ENCODE data around the gene BMP7.

BMP7 gene

GRCh38 chr20:57211908-57212533 lies 54.4 kb downstream of the BMP7 start:
- H3K4me3 ChIP-seq (ENCODE audit: low read length): no peak overlapping the region
- DNase-seq (ENCODE audit: low read depth, low spot score): no peak
- H3K27ac ChIP-seq (ENCODE audit: low read length): no peak overlapping the region
- no peaks in the 10 kb centered on the region for H3K27me3 ChIP-seq (ENCODE audit: control insufficient read depth, insufficient read depth, low read length)
- WGBS (ENCODE audit: insufficient coverage, insufficient read length): no CpG with 5 or more reads among the region's 25 CpGs
- H3K9me3 ChIP-seq (ENCODE audit: control insufficient read depth, insufficient read depth, low read length): no peaks in the 10 kb centered on the region
- no peaks in the 10 kb centered on the region for H3K36me3 ChIP-seq (ENCODE audit: control insufficient read depth, insufficient read depth, low read length)
- peaks cover 5% of the 10 kb centered on the region; the same call in 1 of the 2 replicates for H3K4me1 ChIP-seq (ENCODE audit: control insufficient read depth, insufficient read depth, low read length)

- Histone ChIP-seq H3K4me3 (ENCODE audit: low read length) (no peak overlapping the region), H3K27me3 (ENCODE audit: control insufficient read depth, insufficient read depth, low read length) (no peaks in the 10 kb centered on the region), H3K36me3 (ENCODE audit: control insufficient read depth, insufficient read depth, low read length) (no peaks in the 10 kb centered on the region), H3K9me3 (ENCODE audit: control insufficient read depth, insufficient read depth, low read length) (no peaks in the 10 kb centered on the region), H3K27ac (ENCODE audit: low read length) (no peak overlapping the region), H3K4me1 (ENCODE audit: control insufficient read depth, insufficient read depth, low read length) (peaks cover 5% of the 10 kb centered on the region; the same call in 1 of the 2 replicates)
- DNase-seq (ENCODE audit: low read depth, low spot score): no peak
- WGBS (ENCODE audit: insufficient coverage, insufficient read length): no CpG with 5 or more reads among the region's 2 CpGs
Measured at GRCh38 chr20:57211406-57211805, 55.0 kb downstream of the BMP7 start.

GRCh38 chr20:57210911-57211280 lies 55.5 kb downstream of the BMP7 start:
- Histone ChIP-seq H3K36me3 (ENCODE audit: control insufficient read depth, insufficient read depth, low read length) (no peaks in the 10 kb centered on the region), H3K4me1 (ENCODE audit: control insufficient read depth, insufficient read depth, low read length) (peaks cover 5% of the 10 kb centered on the region; the same call in 1 of the 2 replicates), H3K4me3 (ENCODE audit: low read length) (no peak overlapping the region), H3K27me3 (ENCODE audit: control insufficient read depth, insufficient read depth, low read length) (no peaks in the 10 kb centered on the region), H3K9me3 (ENCODE audit: control insufficient read depth, insufficient read depth, low read length) (no peaks in the 10 kb centered on the region), H3K27ac (ENCODE audit: low read length) (no peak overlapping the region)
- DNase-seq (ENCODE audit: low read depth, low spot score): no peak
- WGBS (ENCODE audit: insufficient coverage, insufficient read length): no CpG with 5 or more reads among the region's 8 CpGs

GRCh38 chr20:57210054-57210910 lies 56.2 kb downstream of the BMP7 start:
- no CpG with 5 or more reads among the region's 23 CpGs for WGBS (ENCODE audit: insufficient coverage, insufficient read length)
- no peaks in the 10 kb centered on the region for H3K36me3 ChIP-seq (ENCODE audit: control insufficient read depth, insufficient read depth, low read length)
- no peak overlapping the region for H3K27ac ChIP-seq (ENCODE audit: low read length)
- no peak for DNase-seq (ENCODE audit: low read depth, low spot score)
- H3K4me3 ChIP-seq (ENCODE audit: low read length): no peak overlapping the region
- H3K27me3 ChIP-seq (ENCODE audit: control insufficient read depth, insufficient read depth, low read length): no peaks in the 10 kb centered on the region
- peaks cover 5% of the 10 kb centered on the region; the same call in 1 of the 2 replicates for H3K4me1 ChIP-seq (ENCODE audit: control insufficient read depth, insufficient read depth, low read length)
- H3K9me3 ChIP-seq (ENCODE audit: control insufficient read depth, insufficient read depth, low read length): no peaks in the 10 kb centered on the region

- no CpG with 5 or more reads among the region's 3 CpGs for WGBS (ENCODE audit: insufficient coverage, insufficient read length)
- H3K27me3 ChIP-seq (ENCODE audit: control insufficient read depth, insufficient read depth, low read length): no peaks in the 10 kb centered on the region
- no peaks in the 10 kb centered on the region for H3K36me3 ChIP-seq (ENCODE audit: control insufficient read depth, insufficient read depth, low read length)
- no peak overlapping the region for H3K27ac ChIP-seq (ENCODE audit: low read length)
- no peak overlapping the region for H3K4me3 ChIP-seq (ENCODE audit: low read length)
- H3K9me3 ChIP-seq (ENCODE audit: control insufficient read depth, insufficient read depth, low read length): no peaks in the 10 kb centered on the region
- DNase-seq (ENCODE audit: low read depth, low spot score): no peak
- peaks cover 5% of the 10 kb centered on the region; the same call in 1 of the 2 replicates for H3K4me1 ChIP-seq (ENCODE audit: control insufficient read depth, insufficient read depth, low read length)
Measured at GRCh38 chr20:57209413-57209812, 57.0 kb downstream of the BMP7 start.

GRCh38 chr20:57208198-57208597 lies 58.2 kb downstream of the BMP7 start:
- no CpG with 5 or more reads among the region's 2 CpGs for WGBS (ENCODE audit: insufficient coverage, insufficient read length)
- Histone ChIP-seq H3K4me1 (ENCODE audit: control insufficient read depth, insufficient read depth, low read length) (peaks cover 5% of the 10 kb centered on the region; the same call in 1 of the 2 replicates), H3K27ac (ENCODE audit: low read length) (no peak overlapping the region), H3K4me3 (ENCODE audit: low read length) (no peak overlapping the region), H3K36me3 (ENCODE audit: control insufficient read depth, insufficient read depth, low read length) (no peaks in the 10 kb centered on the region), H3K27me3 (ENCODE audit: control insufficient read depth, insufficient read depth, low read length) (no peaks in the 10 kb centered on the region), H3K9me3 (ENCODE audit: control insufficient read depth, insufficient read depth, low read length) (no peaks in the 10 kb centered on the region)
- DNase-seq (ENCODE audit: low read depth, low spot score): no peak

GRCh38 chr20:57207251-57207650 lies 59.2 kb downstream of the BMP7 start:
- Histone ChIP-seq H3K36me3 (ENCODE audit: control insufficient read depth, insufficient read depth, low read length) (no peaks in the 10 kb centered on the region), H3K4me1 (ENCODE audit: control insufficient read depth, insufficient read depth, low read length) (peaks cover 3% of the 10 kb centered on the region), H3K4me3 (ENCODE audit: low read length) (no peak overlapping the region), H3K27ac (ENCODE audit: low read length) (no peak overlapping the region), H3K9me3 (ENCODE audit: control insufficient read depth, insufficient read depth, low read length) (no peaks in the 10 kb centered on the region), H3K27me3 (ENCODE audit: control insufficient read depth, insufficient read depth, low read length) (no peaks in the 10 kb centered on the region)
- WGBS (ENCODE audit: insufficient coverage, insufficient read length): no CpG with 5 or more reads among the region's 3 CpGs
- DNase-seq (ENCODE audit: low read depth, low spot score): no peak

- H3K27ac ChIP-seq (ENCODE audit: low read length): no peak overlapping the region
- H3K4me1 ChIP-seq (ENCODE audit: control insufficient read depth, insufficient read depth, low read length): no peaks in the 10 kb centered on the region; the same call in 1 of the 2 replicates
- no peak for DNase-seq (ENCODE audit: low read depth, low spot score)
- no peak overlapping the region for H3K4me3 ChIP-seq (ENCODE audit: low read length)
- no CpG with 5 or more reads among the region's 12 CpGs for WGBS (ENCODE audit: insufficient coverage, insufficient read length)
- no peaks in the 10 kb centered on the region for H3K27me3 ChIP-seq (ENCODE audit: control insufficient read depth, insufficient read depth, low read length)
- H3K36me3 ChIP-seq (ENCODE audit: control insufficient read depth, insufficient read depth, low read length): no peaks in the 10 kb centered on the region
- no peaks in the 10 kb centered on the region for H3K9me3 ChIP-seq (ENCODE audit: control insufficient read depth, insufficient read depth, low read length)
Measured at GRCh38 chr20:57205606-57206219, 60.7 kb downstream of the BMP7 start.

GRCh38 chr20:57203986-57204385 lies 62.5 kb downstream of the BMP7 start:
- DNase-seq (ENCODE audit: low read depth, low spot score): no peak
- no peak overlapping the region for H3K4me3 ChIP-seq (ENCODE audit: low read length)
- peaks cover 2% of the 10 kb centered on the region for H3K4me1 ChIP-seq (ENCODE audit: control insufficient read depth, insufficient read depth, low read length)
- no peaks in the 10 kb centered on the region for H3K36me3 ChIP-seq (ENCODE audit: control insufficient read depth, insufficient read depth, low read length)
- no CpG with 5 or more reads among the region's 7 CpGs for WGBS (ENCODE audit: insufficient coverage, insufficient read length)
- no peak overlapping the region for H3K27ac ChIP-seq (ENCODE audit: low read length)
- H3K27me3 ChIP-seq (ENCODE audit: control insufficient read depth, insufficient read depth, low read length): no peaks in the 10 kb centered on the region
- no peaks in the 10 kb centered on the region for H3K9me3 ChIP-seq (ENCODE audit: control insufficient read depth, insufficient read depth, low read length)

GRCh38 chr20:57203204-57203603 lies 63.2 kb downstream of the BMP7 start:
- Histone ChIP-seq H3K27me3 (ENCODE audit: control insufficient read depth, insufficient read depth, low read length) (no peaks in the 10 kb centered on the region), H3K27ac (ENCODE audit: low read length) (no peak overlapping the region), H3K36me3 (ENCODE audit: control insufficient read depth, insufficient read depth, low read length) (no peaks in the 10 kb centered on the region), H3K9me3 (ENCODE audit: control insufficient read depth, insufficient read depth, low read length) (no peaks in the 10 kb centered on the region), H3K4me1 (ENCODE audit: control insufficient read depth, insufficient read depth, low read length) (peaks cover 8% of the 10 kb centered on the region), H3K4me3 (ENCODE audit: low read length) (no peak overlapping the region)
- no peak for DNase-seq (ENCODE audit: low read depth, low spot score)
- WGBS (ENCODE audit: insufficient coverage, insufficient read length): 100% methylated on average over 1 of the region's 2 CpGs
